ENCODE data around the gene UNKL.

The UNKL gene

DNA sequence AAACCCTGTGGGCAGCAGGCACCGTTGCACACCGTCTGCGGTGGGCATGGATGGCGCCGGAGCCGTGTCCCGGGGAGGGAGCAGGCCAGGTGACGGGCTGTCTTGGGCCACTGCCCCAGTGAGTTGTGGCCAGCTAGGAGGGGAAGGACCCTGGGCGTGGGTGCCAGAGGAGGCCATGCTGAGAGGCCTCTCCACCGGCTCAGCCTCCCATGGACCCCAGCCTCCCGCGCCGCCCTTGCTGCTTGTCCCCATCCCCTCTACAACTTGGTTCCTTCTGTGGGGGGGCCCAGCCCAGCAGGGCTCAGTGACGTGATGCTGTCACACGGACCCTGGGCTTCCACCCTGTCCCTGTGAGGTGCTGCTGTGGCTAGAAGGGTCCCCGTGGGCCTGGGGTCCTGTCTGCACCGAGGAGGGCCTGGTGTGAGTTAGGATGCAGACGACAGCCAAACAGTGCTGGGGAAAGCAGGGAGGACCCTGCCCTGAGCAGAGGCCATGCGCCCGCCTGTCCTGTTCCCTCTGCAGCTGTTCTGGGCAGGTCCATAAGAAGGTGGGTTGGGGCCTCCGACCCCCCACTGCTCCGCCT is 93.8 kb downstream of the UNKL start:
- DNase-seq (ENCODE audit: low read depth), result no peak
- TF ChIP-seq, protein P1, sequence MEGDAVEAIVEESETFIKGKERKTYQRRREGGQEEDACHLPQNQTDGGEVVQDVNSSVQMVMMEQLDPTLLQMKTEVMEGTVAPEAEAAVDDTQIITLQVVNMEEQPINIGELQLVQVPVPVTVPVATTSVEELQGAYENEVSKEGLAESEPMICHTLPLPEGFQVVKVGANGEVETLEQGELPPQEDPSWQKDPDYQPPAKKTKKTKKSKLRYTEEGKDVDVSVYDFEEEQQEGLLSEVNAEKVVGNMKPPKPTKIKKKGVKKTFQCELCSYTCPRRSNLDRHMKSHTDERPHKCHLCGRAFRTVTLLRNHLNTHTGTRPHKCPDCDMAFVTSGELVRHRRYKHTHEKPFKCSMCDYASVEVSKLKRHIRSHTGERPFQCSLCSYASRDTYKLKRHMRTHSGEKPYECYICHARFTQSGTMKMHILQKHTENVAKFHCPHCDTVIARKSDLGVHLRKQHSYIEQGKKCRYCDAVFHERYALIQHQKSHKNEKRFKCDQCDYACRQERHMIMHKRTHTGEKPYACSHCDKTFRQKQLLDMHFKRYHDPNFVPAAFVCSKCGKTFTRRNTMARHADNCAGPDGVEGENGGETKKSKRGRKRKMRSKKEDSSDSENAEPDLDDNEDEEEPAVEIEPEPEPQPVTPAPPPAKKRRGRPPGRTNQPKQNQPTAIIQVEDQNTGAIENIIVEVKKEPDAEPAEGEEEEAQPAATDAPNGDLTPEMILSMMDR (IDR thresholded peaks at IDR 0.05; ENCODE audit: control insufficient read depth, extremely low read depth, insufficient read depth), result no peak
- no peak overlapping the region for H3K4me3 ChIP-seq (ENCODE audit: low read depth, low read length)

DNA sequence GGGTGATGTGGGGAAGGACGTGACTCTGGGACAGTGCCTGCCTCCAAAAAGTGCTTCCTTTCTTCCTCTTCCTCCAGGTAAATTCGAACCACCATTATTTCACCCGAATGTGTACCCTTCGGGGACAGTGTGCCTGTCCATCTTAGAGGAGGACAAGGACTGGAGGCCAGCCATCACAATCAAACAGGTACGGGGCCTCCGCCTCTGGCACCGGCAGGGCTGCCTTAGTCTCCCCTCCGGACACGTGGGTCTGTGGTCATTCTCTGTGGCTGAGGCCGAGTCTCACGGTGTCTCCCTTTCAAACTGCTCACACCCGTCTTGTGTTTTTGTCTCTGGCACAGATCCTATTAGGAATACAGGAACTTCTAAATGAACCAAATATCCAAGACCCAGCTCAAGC is 94.4 kb downstream of the UNKL start:
- TF ChIP-seq, protein P1 (IDR thresholded peaks at IDR 0.05; ENCODE audit: control insufficient read depth, extremely low read depth, insufficient read depth), result no peak
- H3K4me3 ChIP-seq (ENCODE audit: low read depth, low read length), result no peak overlapping the region
- DNase-seq (ENCODE audit: low read depth), result no peak

DNA sequence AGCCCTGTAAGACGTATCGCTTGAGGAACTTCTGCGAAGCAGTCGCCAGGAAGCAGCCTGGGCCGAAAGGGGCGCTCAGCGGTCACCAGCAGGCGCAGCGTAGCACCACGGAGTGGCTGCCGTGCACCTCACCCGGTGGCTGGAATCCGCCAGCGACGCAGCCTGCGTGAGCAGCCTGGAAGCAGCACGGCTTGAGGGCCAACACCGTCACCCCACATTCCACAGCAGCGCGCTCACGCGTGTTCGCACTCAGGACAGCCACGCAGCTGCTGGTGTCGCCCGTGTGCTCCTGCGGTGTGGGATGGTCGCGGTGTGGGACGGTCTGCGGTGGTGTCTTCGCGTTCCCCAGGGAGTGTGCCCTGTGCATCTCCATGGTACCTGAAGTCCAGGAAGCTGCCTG is 95.5 kb downstream of the UNKL start:
- no peak overlapping the region for H3K4me3 ChIP-seq (ENCODE audit: low read depth, low read length)
- TF ChIP-seq, protein P1 (IDR thresholded peaks at IDR 0.05; ENCODE audit: control insufficient read depth, extremely low read depth, insufficient read depth), result no peak
- no peak for DNase-seq (ENCODE audit: low read depth)

DNA sequence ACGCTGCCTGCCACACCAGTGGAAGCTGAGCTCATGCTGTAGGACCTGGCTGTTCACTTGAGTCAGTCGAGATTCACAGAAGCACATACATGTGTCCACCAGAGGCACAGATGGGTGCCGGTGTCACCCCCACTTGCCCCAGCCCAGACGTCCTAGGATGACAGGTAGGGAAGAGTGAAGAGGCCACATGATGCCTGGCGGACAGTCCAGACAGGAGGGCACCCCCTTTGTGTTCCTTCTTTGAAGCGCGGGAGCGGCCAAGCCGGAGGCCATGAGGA is 96.3 kb downstream of the UNKL start:
- DNase-seq (ENCODE audit: low read depth), result no peak
- TF ChIP-seq, protein P1 (IDR thresholded peaks at IDR 0.05; ENCODE audit: control insufficient read depth, extremely low read depth, insufficient read depth), result no peak
- H3K4me3 ChIP-seq (ENCODE audit: low read depth, low read length), result no peak overlapping the region

DNA sequence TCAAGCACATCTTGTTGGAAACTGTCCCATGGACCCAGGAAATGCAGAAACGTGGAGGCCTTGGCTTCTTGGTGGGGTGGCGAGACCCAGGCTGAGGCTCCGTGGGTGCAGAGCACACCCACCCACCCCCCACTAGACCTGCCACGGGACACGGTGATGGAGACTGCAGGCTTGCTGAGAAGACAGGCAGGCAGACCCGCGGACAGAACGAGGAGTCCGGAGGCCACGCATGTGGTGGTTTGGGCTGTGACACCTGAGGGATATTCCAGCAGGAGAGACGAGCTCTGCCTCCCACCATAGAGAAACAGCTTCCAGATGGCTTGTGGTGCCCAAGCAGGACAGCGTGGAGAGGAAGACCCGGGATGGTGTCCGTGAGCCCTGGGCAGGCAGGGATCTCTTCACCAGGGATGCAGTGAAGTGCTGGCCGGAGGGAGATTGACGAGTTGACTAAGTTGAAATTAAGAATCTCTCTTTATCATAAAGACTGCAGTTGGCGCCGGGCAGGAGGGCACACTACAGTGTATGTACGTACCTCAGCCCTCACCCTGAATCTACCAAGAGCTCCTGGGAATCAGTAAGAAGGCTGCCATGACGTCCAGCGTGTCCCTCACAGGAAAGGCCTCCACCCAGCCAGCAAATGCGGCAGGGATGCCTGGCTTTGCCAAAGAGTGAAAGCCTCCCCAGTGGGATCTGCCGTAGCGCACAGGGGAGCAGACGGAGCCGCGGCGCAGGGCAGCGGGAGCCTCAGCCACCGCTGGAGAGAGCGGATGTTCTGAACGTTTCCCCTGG is 96.8 kb downstream of the UNKL start:
- no peak overlapping the region for H3K4me3 ChIP-seq (ENCODE audit: low read depth, low read length)
- DNase-seq (ENCODE audit: low read depth), result no peak
- TF ChIP-seq, protein P1 (IDR thresholded peaks at IDR 0.05; ENCODE audit: control insufficient read depth, extremely low read depth, insufficient read depth), result no peak

DNA sequence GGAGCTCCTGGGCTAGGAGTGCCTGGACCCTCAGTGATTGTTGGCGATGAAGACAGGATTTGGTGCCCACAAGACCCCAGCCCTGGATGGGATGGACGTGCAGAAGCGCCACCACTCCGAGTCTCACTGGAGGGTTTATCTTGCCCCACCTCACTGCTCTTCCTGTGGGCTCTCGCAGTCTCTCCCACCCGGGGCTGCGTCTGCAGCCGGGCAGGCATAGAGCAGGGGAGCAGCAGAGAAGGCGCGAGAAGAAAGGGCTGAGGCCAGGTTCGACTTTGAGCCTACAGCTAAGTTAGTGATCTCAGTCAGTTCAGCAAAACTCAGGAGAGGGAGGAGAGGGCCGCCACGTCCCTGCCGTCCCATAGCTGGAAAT is 98.5 kb downstream of the UNKL start:
- no peak overlapping the region for H3K4me3 ChIP-seq (ENCODE audit: low read depth, low read length)
- TF ChIP-seq, protein P1 (IDR thresholded peaks at IDR 0.05; ENCODE audit: control insufficient read depth, extremely low read depth, insufficient read depth), result no peak
- no peak for DNase-seq (ENCODE audit: low read depth)
